Sigmoid colon (tissue), 4 donors: ENCODE measurements around the gene FAM168B.

ENCODE experiments used
- EP300 ChIP-seq, 4 donors: sonication (generic); formaldehyde crosslinking; IDR thresholded peaks; one replicate each; pipeline ENCODE4 v1.6.1; 2017; ENCODE audit warnings: antibody characterized with exemption in 4 of 4
- POLR2A ChIP-seq, 2 donors: fragments of 450-650 bp; IDR thresholded peaks; one replicate each; pipeline ENCODE4 v1.6.1; 2016; ENCODE audit warnings: antibody characterized with exemption in 2 of 2, mild to moderate bottlenecking in 2 of 2, moderate library complexity in 2 of 2
- TF ChIP-seq, protein P1 (sequence below), 4 experiments: fragments of 450-650 bp in 3 of 4; fragments of 200-600 bp in 1 of 4; IDR thresholded peaks; one replicate each; pipeline ENCODE4 v1.5.1; 2016 to 2019; ENCODE audit warnings: antibody characterized with exemption in 4 of 4, mild to moderate bottlenecking in 3 of 4, moderate library complexity in 2 of 4

DNA sequence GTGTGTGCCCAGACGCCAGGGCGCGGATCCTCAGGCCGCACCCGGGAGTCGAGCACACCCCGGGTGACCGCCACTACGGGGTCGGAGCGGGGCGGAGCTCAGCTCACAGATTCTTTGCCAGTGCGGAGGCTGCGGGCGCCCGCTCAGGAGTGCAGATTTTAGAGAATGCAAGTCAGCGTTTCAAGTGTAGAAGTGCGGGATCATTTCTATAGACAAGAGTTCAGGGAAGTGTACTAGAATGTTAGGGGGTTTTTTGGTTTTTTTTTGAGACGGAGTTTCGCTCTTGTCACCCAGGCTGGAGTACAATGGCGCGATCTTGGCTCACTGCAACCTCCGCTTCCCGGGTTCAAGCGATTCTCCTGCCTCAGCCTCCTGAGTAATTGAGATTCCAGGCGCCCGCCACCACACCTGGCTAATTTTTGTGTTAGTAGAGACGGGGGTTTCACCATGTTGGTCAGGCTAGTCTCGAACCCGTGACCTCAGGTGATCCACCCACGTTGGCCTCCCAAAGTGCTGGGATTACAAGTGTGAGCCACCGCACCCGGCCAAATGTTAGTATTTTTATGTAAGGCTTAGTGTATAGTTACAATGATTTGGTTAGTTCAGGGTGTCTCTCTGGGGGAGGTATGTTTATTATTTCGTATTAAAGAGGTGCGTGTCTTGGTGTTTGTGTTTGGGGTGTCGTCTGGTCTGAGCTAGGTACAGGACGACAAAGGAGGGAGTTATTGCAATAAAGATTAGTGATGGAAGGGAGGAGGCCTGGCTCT lies 619 bp upstream of the FAM168B start:
- TF ChIP-seq, protein P1, sequence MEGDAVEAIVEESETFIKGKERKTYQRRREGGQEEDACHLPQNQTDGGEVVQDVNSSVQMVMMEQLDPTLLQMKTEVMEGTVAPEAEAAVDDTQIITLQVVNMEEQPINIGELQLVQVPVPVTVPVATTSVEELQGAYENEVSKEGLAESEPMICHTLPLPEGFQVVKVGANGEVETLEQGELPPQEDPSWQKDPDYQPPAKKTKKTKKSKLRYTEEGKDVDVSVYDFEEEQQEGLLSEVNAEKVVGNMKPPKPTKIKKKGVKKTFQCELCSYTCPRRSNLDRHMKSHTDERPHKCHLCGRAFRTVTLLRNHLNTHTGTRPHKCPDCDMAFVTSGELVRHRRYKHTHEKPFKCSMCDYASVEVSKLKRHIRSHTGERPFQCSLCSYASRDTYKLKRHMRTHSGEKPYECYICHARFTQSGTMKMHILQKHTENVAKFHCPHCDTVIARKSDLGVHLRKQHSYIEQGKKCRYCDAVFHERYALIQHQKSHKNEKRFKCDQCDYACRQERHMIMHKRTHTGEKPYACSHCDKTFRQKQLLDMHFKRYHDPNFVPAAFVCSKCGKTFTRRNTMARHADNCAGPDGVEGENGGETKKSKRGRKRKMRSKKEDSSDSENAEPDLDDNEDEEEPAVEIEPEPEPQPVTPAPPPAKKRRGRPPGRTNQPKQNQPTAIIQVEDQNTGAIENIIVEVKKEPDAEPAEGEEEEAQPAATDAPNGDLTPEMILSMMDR (IDR thresholded peaks at IDR 0.05) = no peak
- TF ChIP-seq POLR2A (IDR thresholded peaks at IDR 0.05) = peak in 1 of 2 donors; percentile 10
- TF ChIP-seq EP300 (IDR thresholded peaks at IDR 0.05) = no peak
